SKM-1 (cell line): ENCODE measurements around the gene COL18A1.

Experiments
- DNase-seq: peaks from one replicate; lab custom pipeline; 2025; ENCODE audit not compliant: unreplicated experiment; lab: John Stamatoyannopoulos, UW

COL18A1 gene

DNA sequence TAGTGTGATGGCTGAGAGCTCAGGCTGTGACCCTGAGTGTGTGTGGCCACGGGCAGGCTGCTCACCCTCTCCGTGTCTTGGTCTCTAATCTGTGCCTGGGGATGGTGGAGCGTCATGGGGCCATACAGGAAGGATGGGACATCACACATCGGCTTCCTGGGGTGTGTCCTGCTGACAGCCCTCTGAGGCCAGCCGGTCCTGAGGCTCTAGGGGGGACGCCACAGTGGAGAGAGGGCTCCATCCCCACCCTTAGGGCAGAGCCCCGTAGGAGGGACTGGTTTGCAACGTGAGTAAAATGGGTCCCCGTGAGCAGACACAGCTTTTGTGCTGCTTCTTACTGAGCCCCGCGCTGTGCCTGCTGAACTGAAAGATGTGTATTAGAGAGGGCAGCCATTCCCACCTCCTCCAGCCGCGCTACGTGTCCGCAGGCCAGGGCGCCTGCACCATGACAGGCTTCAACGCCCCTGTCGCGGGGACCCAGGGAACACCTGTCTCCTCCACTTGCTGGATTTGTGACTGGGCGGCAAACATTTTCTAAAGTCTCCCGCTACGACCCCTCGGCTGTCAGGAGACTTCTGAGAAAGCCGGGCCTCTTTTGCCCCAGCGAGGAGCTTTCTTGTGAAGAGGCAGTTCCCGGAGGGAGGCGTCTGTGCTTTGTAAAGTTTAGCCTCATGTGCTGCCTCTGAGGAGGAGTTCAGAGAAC, 8.1 kb downstream of the COL18A1 start:
- DNase-seq: no peak

GRCh38 chr21:45413922-45414321, 9.0 kb downstream of the COL18A1 start:
- DNase-seq: no peak

GRCh38 chr21:45414396-45415187, 9.6 kb downstream of the COL18A1 start:
- no peak for DNase-seq

DNA sequence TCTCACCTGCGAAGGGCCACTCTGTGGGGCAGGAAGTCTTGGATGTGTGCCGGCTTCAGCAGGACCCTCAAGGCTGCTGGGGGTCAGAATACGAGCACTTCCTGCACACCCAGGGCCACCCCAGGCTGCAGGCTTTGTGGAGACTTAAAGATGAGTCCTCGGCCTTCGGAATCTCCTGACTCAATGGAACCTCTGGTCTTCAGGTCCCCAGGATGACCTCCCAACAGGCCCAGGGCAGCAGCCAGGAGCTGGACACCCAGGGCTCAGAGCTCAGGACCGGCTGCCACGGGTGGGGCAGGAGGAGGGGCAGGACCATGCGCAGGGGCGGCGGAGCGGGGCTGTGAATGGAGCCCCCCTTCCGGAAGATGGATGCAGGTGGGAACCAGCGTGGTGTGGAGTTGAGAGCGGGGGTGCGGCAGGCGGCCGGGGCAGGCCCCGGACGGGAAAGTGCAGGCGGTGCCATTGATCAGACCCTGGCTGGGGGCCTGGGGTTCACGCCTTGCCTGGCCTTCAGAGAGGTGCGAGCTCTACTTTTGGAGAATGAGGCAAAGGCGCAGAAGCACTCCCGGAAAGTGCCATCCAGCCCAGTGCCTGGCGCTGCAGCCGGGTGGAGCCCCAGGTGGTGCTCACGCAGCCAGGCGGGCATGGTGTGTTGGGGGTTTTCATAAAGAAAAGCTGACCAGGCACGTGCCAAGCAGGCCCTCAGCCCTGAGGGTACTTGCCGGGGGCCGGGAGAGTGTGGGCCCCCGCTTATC, 10.4 kb downstream of the COL18A1 start:
- DNase-seq: no peak

- no peak for DNase-seq
Measured at GRCh38 chr21:45415943-45416611, 11.1 kb downstream of the COL18A1 start.

DNA sequence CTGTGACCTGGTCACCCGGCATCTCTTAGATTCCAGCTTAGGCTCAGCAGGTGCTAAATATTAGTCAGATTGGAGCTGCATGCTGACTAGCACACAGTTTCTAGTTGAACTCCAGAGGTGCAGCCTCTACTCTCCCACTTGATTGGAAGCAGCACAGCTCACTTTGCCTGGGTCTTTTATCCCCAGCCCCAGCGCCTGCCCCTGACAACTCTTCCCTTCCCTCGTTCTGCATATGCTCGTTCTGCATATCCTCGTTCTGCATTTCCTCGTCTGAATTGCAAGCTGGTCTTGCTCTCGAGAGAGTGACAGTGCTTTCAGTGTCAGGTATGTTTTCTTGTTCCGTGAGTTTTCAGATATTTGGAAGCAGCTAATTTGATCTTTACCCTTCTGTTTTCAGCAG, 11.7 kb downstream of the COL18A1 start:
- no peak for DNase-seq

- no peak for DNase-seq
Measured at GRCh38 chr21:45417256-45417950, 12.4 kb downstream of the COL18A1 start.

DNA sequence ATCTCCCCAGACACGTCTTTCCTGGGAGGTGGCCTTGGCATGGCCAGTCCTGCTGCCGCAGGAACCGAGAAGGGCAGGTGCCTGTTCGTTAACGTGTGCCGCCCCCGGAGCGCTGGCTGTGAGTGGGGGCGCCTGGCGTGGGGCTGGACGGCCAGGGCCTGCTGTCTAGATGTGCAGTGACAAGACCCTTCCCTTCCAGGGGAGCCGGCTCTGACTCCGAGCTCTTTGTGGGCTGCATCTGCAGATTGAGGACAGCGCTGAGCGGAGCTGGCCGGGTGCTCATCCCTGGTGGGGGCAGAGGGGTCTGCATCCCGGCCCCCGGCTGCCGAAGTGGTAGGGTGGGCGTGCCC, 13.0 kb downstream of the COL18A1 start:
- no peak for DNase-seq

DNA sequence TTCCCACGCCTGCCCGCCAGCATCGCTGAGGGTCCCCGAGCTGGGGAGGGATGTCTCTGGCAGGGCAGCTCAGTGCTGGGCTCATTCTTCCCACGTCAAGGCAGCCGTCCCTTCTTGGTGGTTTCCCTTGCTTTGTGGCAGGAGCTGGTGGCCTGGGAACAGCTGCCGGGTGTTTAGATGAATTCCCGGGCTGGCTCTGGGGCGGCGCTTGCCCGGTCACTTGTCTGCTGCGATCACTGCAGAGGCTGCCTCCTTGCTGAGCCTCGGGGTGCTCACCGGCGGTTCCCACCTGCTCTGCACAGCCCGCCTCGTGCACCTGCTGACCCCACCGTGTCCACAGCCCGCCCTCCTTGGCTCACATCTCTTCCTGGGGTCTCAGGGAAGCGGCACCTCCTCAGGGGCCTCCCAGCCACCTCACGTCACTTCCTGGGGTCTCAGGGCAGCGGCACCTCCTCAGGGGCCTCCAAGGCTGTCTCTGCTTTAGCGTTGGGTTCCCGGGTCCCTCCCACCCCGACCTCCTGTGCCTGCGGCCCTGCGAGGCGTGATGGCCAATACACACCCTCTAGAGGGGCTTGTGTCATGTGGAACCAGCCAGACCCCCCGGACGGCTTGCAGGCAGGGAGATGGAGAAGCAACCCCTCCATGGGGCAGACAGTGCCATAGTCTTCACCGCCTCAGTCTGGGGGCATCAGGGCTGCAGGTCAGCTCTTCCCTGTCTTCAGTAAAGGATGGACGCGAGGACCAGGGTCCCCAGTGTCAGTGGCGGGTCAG, 13.5 kb downstream of the COL18A1 start:
- DNase-seq: no peak

GRCh38 chr21:45419162-45419561, 14.2 kb downstream of the COL18A1 start:
- DNase-seq: no peak

DNA sequence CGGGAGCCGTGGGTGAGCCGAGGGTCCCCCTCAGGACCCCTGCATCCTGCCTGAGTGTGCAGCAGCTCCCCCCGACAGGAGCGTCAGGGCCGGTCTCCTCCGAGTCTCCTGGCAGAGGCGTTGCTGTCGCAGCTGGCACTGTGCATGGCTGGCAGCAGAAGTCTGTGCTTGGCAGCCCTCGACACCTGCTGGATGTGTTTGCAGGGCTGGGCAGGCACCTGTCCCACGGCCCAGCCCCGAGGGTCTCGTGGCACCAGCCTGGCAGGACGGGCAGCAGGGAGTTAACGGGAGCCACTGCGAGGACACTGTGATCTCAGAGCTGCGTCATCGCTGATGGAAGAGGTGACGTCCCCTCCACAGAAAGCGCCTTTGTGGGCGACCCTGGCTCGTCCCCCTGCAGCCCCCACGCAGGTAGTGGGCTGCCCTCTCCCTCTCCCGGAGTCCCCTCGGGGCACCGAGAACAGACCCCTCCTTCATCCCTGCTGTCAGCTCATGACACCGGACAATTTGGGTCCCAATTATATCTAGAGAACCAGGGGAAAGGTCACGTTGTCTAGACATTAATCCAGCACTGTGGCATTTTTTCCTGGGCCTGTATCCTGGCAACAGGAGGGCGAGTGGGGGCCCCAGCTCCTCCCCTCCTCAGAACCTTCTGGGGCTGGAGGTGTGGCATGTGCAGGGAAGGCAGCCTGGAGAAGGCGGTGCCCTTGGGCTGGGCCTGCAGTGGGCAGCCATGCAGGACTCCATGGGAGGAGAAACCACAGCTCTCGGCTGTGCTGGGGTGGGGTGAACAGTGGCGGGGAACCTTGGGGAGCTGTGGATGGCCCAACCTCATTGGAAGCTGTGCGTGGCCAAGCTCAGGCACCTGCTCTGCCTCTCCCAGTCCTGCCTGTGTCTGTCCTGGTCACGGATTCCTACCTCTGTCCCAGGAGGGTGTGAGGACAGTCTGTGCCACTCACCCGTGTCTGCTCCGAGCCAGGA, 15.4 kb downstream of the COL18A1 start:
- no peak for DNase-seq

DNA sequence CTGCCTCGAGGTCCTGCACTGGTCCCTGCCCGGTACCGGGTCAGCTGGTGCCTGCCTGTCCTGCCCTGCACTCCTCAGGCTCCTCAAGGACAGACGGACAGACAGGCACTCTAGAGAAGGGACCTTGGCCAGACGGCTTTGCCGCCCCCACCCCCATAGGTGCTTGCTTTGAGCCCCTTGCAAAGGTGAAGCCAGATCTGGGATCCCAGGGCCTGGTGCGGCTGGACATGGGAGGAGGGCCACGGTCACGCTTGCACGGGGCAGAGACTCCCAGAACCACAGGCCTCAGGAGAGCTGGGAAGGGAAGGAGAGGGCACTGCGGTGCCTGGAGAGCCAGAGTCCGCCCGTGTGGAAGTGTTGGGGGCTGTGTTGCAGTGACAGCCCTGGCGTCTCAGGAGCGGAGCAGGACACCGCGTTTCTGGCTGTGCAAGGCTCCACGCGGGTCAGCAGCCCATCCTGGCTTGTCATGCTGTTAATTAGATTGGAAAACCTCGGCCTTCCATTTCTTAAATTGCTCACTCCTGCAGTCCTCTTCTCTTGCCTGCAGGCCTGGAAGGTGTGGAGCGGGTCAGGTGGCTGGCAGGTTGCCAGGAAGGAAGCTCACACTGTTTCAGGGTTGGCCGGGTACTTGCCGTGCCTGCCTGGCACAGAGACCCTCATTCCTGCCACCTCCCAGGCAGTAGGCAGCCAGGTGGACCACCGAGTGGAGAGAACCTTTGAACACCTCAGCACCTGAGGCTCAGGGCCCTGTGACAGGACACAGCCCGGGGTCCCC, 16.3 kb downstream of the COL18A1 start:
- no peak for DNase-seq

DNA sequence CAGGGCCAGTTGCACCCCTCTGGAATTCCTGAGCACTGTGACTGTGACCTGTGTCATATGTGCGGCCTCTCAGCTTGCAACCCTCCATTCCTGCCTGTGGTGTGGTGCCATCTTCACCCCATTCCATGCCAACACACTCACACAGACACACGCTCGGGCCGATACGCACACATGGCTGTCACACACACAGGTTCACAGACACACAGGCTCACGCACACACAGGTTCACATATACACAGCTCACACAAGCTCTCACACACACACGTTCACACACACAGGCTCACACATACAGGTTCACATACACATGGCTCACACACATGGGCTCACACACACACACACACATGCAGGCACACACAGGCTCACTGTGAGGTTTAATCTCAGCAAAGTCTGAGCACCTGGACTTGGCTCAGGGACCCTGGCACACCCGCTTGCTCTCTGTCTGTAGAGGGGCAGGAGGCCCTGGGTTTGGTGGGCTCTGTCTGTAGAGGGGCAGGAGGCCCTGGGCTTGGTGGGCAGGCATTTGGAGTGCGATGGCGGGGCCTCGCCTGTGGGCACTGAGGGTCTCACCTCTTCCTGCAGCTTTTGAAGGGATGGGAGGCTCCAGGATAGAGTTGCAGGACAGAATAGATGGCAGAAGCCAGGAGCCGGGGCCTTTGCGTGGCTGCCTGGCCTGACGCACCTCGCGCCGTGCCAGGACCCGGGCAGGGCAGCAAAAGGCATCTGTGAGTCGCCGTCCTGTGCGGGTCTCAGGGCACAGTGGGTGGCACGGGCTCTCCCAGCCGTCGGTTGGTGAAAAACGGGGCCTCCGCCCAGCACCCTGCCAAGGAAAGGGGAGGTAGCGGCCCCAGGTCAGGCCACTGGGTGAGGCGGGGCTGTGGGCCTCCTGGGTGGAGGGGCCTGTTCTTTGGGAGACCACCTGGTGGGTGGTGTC, 17.1 kb downstream of the COL18A1 start:
- no peak for DNase-seq

- no peak for DNase-seq
Measured at GRCh38 chr21:45423201-45423955, 18.4 kb downstream of the COL18A1 start.

DNA sequence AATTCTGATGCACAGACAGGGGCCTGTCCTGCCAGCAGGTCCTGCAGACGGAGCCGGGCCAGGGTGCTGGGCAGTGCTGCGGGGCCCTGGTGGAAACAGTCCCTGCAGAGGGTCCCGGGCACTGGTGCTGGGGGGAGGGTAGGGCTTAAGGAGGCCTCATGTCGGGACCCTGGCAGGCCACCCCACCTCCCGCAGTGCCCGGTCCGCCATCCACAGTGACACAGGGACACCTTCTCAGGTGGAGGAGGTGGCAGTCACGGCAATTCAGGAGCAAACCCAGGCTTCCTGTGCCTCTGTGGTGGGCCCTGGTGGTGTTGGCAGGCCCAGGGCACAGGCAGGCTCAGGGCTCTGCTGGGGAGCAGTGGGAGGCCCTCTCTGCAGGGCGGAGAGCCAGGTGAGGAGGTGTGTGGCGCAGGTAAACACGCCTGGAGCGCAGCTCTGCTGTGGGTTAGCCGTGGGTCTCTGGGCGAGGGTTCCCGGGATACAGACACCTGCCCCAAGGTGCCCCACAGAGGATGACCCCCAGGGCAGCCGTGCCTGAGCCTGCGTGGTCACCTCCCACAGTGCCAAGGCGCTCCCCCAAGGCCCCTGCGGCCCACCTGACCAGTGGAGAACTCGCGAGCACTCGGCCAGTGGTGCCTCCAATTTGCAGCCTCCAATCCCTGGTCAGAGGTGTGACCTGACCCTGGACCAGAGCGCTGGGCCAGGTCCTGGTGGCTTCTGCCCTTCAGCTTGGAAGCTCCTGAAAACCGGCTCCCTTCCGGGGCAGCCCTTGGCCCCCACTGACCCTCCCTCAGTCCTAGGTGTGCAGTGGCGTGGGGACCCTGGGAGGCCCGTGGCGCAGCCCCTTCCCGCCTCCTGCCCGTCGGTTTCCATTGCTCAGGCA, 19.2 kb downstream of the COL18A1 start:
- no peak for DNase-seq
